Caco-2 (cell line): Measurements from ENCODE around the gene TGFB2. TPM values are rescaled to one million over a fixed set of nuclear protein-coding genes. Genes with fewer than 3 reads are reported as not detected.

ENCODE experiments used
- BruUV-seq: library from RNA; stranded (reverse); fragments of 400-500 nt; replicated peaks from 2 replicates; lab custom pipeline; 2021; lab: Mats Ljungman, UMichigan
- CTCF ChIA-PET: fragments of 300-600 bp; sonication (Branson Sonifier 250); formaldehyde crosslinking; loops from one replicate; lab custom pipeline; 2022; ENCODE audit warnings: antibody characterized with exemption; lab: Charles Lee
- POLR2A ChIA-PET: fragments of 300-600 bp; sonication (Branson Sonifier 250); formaldehyde crosslinking; loops from one replicate; lab custom pipeline; 2022; ENCODE audit warnings: antibody characterized with exemption; lab: Charles Lee
- DNase-seq, 2 experiments: peaks; one replicate each; pipeline versions ENCODE4 v3.0.0 to v3.0.0-alpha.2; 2020 to 2022
- H3K27me3 ChIP-seq: replicated peaks from 2 replicates; pipeline ENCODE4 v1.6.0; 2011; ENCODE audit warnings: low read length; ENCODE audit not compliant: control insufficient read depth, insufficient read depth
- H3K36me3 ChIP-seq: 2 replicates; pipeline ENCODE4 v1.5.1; 2011; ENCODE audit warnings: low read length; ENCODE audit not compliant: control insufficient read depth, insufficient read depth
- H3K4me1 ChIP-seq: fragments of 250-450 bp; sonication (Bioruptor Pico); 2 replicates; pipeline ENCODE4 v1.5.1; 2020; ENCODE audit warnings: mild to moderate bottlenecking
- H3K4me3 ChIP-seq: 2 replicates; pipeline ENCODE4 v1.5.1; 2011; ENCODE audit warnings: low read depth, mild to moderate bottlenecking, control low read depth, low read length
- H3K9me3 ChIP-seq: fragments of 250-450 bp; sonication (Bioruptor Pico); 2 replicates; pipeline ENCODE4 v1.5.1; 2020; ENCODE audit warnings: mild to moderate bottlenecking, moderate library complexity
- H3K27ac Mint-ChIP-seq: one replicate; pipeline ENCODE4 v1.8.0; 2022; ENCODE audit warnings: mixed read lengths; ENCODE audit not compliant: unreplicated experiment
- H3K27me3 Mint-ChIP-seq: one replicate; pipeline ENCODE4 v1.8.0; 2022; ENCODE audit warnings: mixed read lengths; ENCODE audit not compliant: insufficient read depth, unreplicated experiment
- H3K36me3 Mint-ChIP-seq: one replicate; pipeline ENCODE4 v1.8.0; 2022; ENCODE audit warnings: mild to moderate bottlenecking, mixed read lengths; ENCODE audit not compliant: insufficient read depth, unreplicated experiment
- H3K4me1 Mint-ChIP-seq: one replicate; pipeline ENCODE4 v1.8.0; 2022; ENCODE audit warnings: low read depth, mixed read lengths; ENCODE audit not compliant: unreplicated experiment
- H3K4me3 Mint-ChIP-seq: one replicate; pipeline ENCODE4 v1.8.0; 2022; ENCODE audit warnings: mild to moderate bottlenecking, moderate library complexity, mixed read lengths; ENCODE audit not compliant: unreplicated experiment
- H3K9me3 Mint-ChIP-seq: one replicate; pipeline ENCODE4 v1.8.0; 2022; ENCODE audit warnings: mixed read lengths; ENCODE audit not compliant: unreplicated experiment
- intact Hi-C: fragments of 100-400 bp; cut with micrococcal nuclease; formaldehyde crosslinking; loops from one replicate; pipeline ENCODE4 v1.10.0; 2022; ENCODE audit not compliant: unreplicated experiment
- total RNA-seq: library from RNA; stranded (reverse); gene quantifications from 2 replicates; pipeline ENCODE4 v1.2.3, GENCODE V29; 2022
- TF ChIP-seq, protein P1 (sequence below), 2 experiments: fragments of 200-600 bp in 1 of 2; IDR thresholded peaks; 1 replicate in 1 of 2; 2 replicates in 1 of 2; pipeline versions ENCODE4 v1.5.1 to v1.8.0; 2011 to 2022; ENCODE audit warnings: antibody characterized with exemption in 1 of 2, control low read depth in 1 of 2, inconsistent platforms in 1 of 2, low read depth in 1 of 2, low read length in 1 of 2, mild to moderate bottlenecking in 1 of 2, moderate library complexity in 1 of 2; ENCODE audit not compliant: insufficient read depth in 1 of 2, severe bottlenecking in 1 of 2, unreplicated experiment in 1 of 2

Gene TGFB2
- total RNA-seq, 1 experiment from 2014 or later = 14.2 TPM

DNA sequence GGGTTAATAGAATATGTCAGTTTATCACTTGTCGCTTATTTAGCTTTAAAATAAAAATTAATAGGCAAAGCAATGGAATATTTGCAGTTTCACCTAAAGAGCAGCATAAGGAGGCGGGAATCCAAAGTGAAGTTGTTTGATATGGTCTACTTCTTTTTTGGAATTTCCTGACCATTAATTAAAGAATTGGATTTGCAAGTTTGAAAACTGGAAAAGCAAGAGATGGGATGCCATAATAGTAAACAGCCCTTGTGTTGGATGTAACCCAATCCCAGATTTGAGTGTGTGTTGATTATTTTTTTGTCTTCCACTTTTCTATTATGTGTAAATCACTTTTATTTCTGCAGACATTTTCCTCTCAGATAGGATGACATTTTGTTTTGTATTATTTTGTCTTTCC lies 98.1 kb downstream of the TGFB2 start:
- no peak overlapping the region for H3K4me3 ChIP-seq
- ChIA-PET CTCF (no interaction called here), POLR2A (no interaction called here)
- Mint-ChIP-seq H3K36me3 (peaks cover 5% of the 10 kb centered on the region), H3K27me3 (no peaks in the 10 kb centered on the region), H3K27ac (no peak overlapping the region), H3K9me3 (no peaks in the 10 kb centered on the region), H3K4me3 (no peak overlapping the region), H3K4me1 (no peaks in the 10 kb centered on the region)
- H3K36me3 ChIP-seq = no peaks in the 10 kb centered on the region
- no peaks in the 10 kb centered on the region for H3K9me3 ChIP-seq
- no peak for DNase-seq
- BruUV-seq = no TSS peak
- TF ChIP-seq, protein P1, sequence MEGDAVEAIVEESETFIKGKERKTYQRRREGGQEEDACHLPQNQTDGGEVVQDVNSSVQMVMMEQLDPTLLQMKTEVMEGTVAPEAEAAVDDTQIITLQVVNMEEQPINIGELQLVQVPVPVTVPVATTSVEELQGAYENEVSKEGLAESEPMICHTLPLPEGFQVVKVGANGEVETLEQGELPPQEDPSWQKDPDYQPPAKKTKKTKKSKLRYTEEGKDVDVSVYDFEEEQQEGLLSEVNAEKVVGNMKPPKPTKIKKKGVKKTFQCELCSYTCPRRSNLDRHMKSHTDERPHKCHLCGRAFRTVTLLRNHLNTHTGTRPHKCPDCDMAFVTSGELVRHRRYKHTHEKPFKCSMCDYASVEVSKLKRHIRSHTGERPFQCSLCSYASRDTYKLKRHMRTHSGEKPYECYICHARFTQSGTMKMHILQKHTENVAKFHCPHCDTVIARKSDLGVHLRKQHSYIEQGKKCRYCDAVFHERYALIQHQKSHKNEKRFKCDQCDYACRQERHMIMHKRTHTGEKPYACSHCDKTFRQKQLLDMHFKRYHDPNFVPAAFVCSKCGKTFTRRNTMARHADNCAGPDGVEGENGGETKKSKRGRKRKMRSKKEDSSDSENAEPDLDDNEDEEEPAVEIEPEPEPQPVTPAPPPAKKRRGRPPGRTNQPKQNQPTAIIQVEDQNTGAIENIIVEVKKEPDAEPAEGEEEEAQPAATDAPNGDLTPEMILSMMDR (IDR thresholded peaks at IDR 0.05; ENCODE audit: insufficient read depth in 1 of 2, low read depth in 1 of 2, low read length in 1 of 2, severe bottlenecking in 1 of 2, unreplicated experiment in 1 of 2) = no peak
- H3K4me1 ChIP-seq = no peaks in the 10 kb centered on the region
- no peaks in the 10 kb centered on the region for H3K27me3 ChIP-seq
- intact Hi-C loops = no loop called here

DNA sequence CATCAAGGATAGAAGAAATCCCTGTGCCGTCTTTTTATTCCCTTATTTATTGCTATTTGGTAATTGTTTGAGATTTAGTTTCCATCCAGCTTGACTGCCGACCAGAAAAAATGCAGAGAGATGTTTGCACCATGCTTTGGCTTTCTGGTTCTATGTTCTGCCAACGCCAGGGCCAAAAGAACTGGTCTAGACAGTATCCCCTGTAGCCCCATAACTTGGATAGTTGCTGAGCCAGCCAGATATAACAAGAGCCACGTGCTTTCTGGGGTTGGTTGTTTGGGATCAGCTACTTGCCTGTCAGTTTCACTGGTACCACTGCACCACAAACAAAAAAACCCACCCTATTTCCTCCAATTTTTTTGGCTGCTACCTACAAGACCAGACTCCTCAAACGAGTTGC lies 99.0 kb downstream of the TGFB2 start:
- intact Hi-C loops = no loop called here
- Mint-ChIP-seq H3K27me3 (no peaks in the 10 kb centered on the region), H3K27ac (no peak overlapping the region), H3K4me3 (no peak overlapping the region), H3K4me1 (no peaks in the 10 kb centered on the region), H3K9me3 (no peaks in the 10 kb centered on the region), H3K36me3 (peaks cover 5% of the 10 kb centered on the region)
- Histone ChIP-seq H3K4me1 (no peaks in the 10 kb centered on the region), H3K4me3 (no peak overlapping the region), H3K9me3 (no peaks in the 10 kb centered on the region), H3K36me3 (no peaks in the 10 kb centered on the region), H3K27me3 (no peaks in the 10 kb centered on the region)
- ChIA-PET CTCF (no interaction called here), POLR2A (interaction anchor here (0.6 kb wide), 1 partner anchor 10 kb away, joined by 5 read pairs; no protein-coding TSS in a partner anchor)
- no peak for DNase-seq
- TF ChIP-seq, protein P1 (IDR thresholded peaks at IDR 0.05; ENCODE audit: insufficient read depth in 1 of 2, low read depth in 1 of 2, low read length in 1 of 2, severe bottlenecking in 1 of 2, unreplicated experiment in 1 of 2) = no peak
- no TSS peak for BruUV-seq

DNA sequence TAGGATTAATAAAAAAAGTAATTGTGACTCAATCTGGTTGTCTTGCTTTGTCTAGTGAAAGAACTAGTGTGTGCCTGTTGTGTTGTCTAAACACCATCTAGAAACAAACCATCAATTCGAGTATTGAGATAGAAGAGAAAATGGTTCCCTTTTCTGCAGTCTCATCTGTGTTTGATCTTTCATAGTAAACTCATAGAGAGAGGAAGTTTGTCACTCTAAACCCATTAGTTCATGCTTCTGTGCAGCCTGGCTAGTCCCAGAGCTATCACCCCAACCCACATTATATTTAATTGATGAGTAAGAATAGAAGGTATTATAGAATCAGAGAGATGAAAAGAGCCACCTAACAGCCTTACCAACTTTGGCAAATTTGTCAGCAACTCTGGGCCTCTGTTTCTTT lies 99.5 kb downstream of the TGFB2 start:
- Histone ChIP-seq H3K4me3 (no peak overlapping the region), H3K27me3 (no peaks in the 10 kb centered on the region), H3K9me3 (no peaks in the 10 kb centered on the region), H3K36me3 (no peaks in the 10 kb centered on the region), H3K4me1 (no peaks in the 10 kb centered on the region)
- POLR2A ChIA-PET = no interaction called here
- Mint-ChIP-seq H3K36me3 (peaks cover 5% of the 10 kb centered on the region), H3K27ac (no peak overlapping the region), H3K4me3 (no peak overlapping the region), H3K9me3 (no peaks in the 10 kb centered on the region), H3K27me3 (no peaks in the 10 kb centered on the region), H3K4me1 (no peaks in the 10 kb centered on the region)
- CTCF ChIA-PET = no interaction called here
- intact Hi-C loops = no loop called here
- DNase-seq = no peak
- TF ChIP-seq, protein P1 (IDR thresholded peaks at IDR 0.05; ENCODE audit: insufficient read depth in 1 of 2, low read depth in 1 of 2, low read length in 1 of 2, severe bottlenecking in 1 of 2, unreplicated experiment in 1 of 2) = no peak
- no TSS peak for BruUV-seq
